Stimulated activated CD4-positive, alpha-beta T cell treated with anti-CD3 and anti-CD28 coated beads, TNF-alpha, amount 100 ng/mL, for 1 hour (primary cell): ENCODE measurements around the gene FCAMR.

Experiments
- DNase-seq, 3 donors: peaks; one replicate each; pipeline ENCODE4 v3.0.0-alpha.2; 2020; ENCODE audit warnings: low read depth in 3 of 3, low spot score in 1 of 3

FCAMR gene

GRCh38 chr1:206998816-206999215, 28.6 kb upstream of the FCAMR start:
- DNase-seq = no peak

GRCh38 chr1:206992790-206993189, 22.5 kb upstream of the FCAMR start:
- no peak for DNase-seq

GRCh38 chr1:206987873-206988272, 17.6 kb upstream of the FCAMR start:
- no peak for DNase-seq

GRCh38 chr1:206986885-206987284, 16.6 kb upstream of the FCAMR start:
- no peak for DNase-seq

GRCh38 chr1:206986402-206986801, 16.1 kb upstream of the FCAMR start:
- DNase-seq = no peak

- DNase-seq = no peak
These were observed 15.0 kb upstream of the FCAMR start for GRCh38 chr1:206985162-206985749.

- DNase-seq = peak; percentile 27 to 37 (median 35)
These were observed 12.0 kb upstream of the FCAMR start for GRCh38 chr1:206982216-206982615.

- no peak for DNase-seq
These were observed 9.3 kb upstream of the FCAMR start for GRCh38 chr1:206979379-206980043.

GRCh38 chr1:206978259-206978658, 8.0 kb upstream of the FCAMR start:
- no peak for DNase-seq

- DNase-seq = no peak
These were observed 5.0 kb upstream of the FCAMR start for GRCh38 chr1:206975306-206975705.

- DNase-seq = no peak
These were observed 3.9 kb upstream of the FCAMR start for GRCh38 chr1:206974140-206974539.

GRCh38 chr1:206972728-206973127, 2.5 kb upstream of the FCAMR start:
- DNase-seq = no peak

- DNase-seq = no peak
These were observed 882 bp upstream of the FCAMR start for GRCh38 chr1:206971029-206971655.

GRCh38 chr1:206969090-206969489, 1.2 kb downstream of the FCAMR start:
- no peak for DNase-seq

- DNase-seq = no peak
These were observed 3.0 kb downstream of the FCAMR start for GRCh38 chr1:206967096-206967849.

GRCh38 chr1:206965781-206966180, 4.5 kb downstream of the FCAMR start:
- no peak for DNase-seq

GRCh38 chr1:206963740-206964139, 6.5 kb downstream of the FCAMR start:
- DNase-seq = no peak

- DNase-seq = no peak
These were observed 7.0 kb downstream of the FCAMR start for GRCh38 chr1:206963119-206963712.

GRCh38 chr1:206962272-206962671, 8.0 kb downstream of the FCAMR start:
- no peak for DNase-seq

GRCh38 chr1:206961668-206962067, 8.6 kb downstream of the FCAMR start:
- DNase-seq = no peak

GRCh38 chr1:206960676-206961386, 9.4 kb downstream of the FCAMR start:
- DNase-seq = no peak
